HEK293T (cell line): ENCODE measurements around the gene ZNF221.

Experiments
- BHLHE40 ChIP-seq: fragments of 450-650 bp; IDR thresholded peaks from 2 replicates; pipeline ENCODE4 v1.6.1; 2016; ENCODE audit warnings: mild to moderate bottlenecking, moderate library complexity, borderline replicate concordance
- ELF4 ChIP-seq: fragments of 450-650 bp; IDR thresholded peaks from 2 replicates; pipeline ENCODE4 v1.6.1; 2017; ENCODE audit warnings: antibody characterized with exemption
- FOXM1 ChIP-seq: fragments of 450-650 bp; IDR thresholded peaks from 2 replicates; pipeline ENCODE4 v1.6.1; 2017; ENCODE audit warnings: mild to moderate bottlenecking, borderline replicate concordance
- LEF1 ChIP-seq: fragments of 450-650 bp; IDR thresholded peaks from 2 replicates; pipeline ENCODE4 v1.6.1; 2017; ENCODE audit warnings: mild to moderate bottlenecking, borderline replicate concordance
- SP1 ChIP-seq: fragments of 450-650 bp; IDR thresholded peaks from 2 replicates; pipeline ENCODE4 v1.6.1; 2017
- TARDBP ChIP-seq: fragments of 450-650 bp; IDR thresholded peaks from 2 replicates; pipeline ENCODE4 v1.6.1; 2016

DNA sequence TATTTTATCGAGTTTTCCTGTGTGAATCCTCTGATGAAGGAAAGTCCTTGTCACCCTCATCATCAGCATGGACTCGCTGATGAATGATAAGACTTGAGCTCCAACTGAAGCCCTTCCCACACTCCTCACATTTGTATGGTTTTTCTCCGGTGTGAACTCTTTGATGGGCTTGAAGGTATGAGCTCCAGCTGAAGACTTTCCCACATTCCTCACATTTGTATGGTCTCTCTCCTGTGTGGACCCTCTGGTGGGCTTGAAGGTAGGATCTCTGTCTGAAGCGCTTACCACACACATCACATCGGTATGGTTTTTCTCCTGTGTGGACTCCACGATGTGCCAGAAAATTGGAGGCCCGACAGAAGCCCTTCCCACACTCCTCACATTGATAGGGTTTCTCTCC lies 37.6 kb upstream of the ZNF221 start:
- TF ChIP-seq SP1 (no peak), LEF1 (no peak), FOXM1 (no peak), ELF4 (no peak), BHLHE40 (no peak), TARDBP (no peak)
